Mesodermal cell (in vitro differentiated cells): ENCODE measurements around the gene SLC16A11.

Source experiments
- H3K27ac ChIP-seq: 2 replicates; pipeline ENCODE4 v1.7.0; 2013; ENCODE audit warnings: mild to moderate bottlenecking, low read depth, low read length, moderate library complexity; ENCODE audit not compliant: severe bottlenecking
- H3K36me3 ChIP-seq: 2 replicates; pipeline ENCODE4 v1.7.1; 2013; ENCODE audit warnings: mild to moderate bottlenecking, low read length, moderate library complexity; ENCODE audit not compliant: control insufficient read depth, insufficient read depth
- H3K4me1 ChIP-seq: one replicate; pipeline ENCODE4 v1.7.1; 2013; ENCODE audit warnings: mild to moderate bottlenecking, low read length; ENCODE audit not compliant: insufficient read depth, control insufficient read depth, poor library complexity, severe bottlenecking
- H3K4me3 ChIP-seq: 2 replicates; pipeline ENCODE4 v1.7.0; 2013; ENCODE audit warnings: low read length, control low read depth, mild to moderate bottlenecking; ENCODE audit not compliant: insufficient read depth, poor library complexity, severe bottlenecking; ENCODE audit errors: extremely low read depth
- H3K9me3 ChIP-seq: 2 replicates; pipeline ENCODE4 v1.7.1; 2013; ENCODE audit warnings: mild to moderate bottlenecking, low read length, moderate library complexity; ENCODE audit not compliant: control insufficient read depth
- WGBS, 2 experiments: methylation state at CpG; one replicate each; pipeline ENCODE4 v1.1.5; 2013; ENCODE audit warnings: missing lambda C conversion rate in 2 of 2; ENCODE audit not compliant: insufficient coverage in 2 of 2; 5-methylcytosine and 5-hydroxymethylcytosine counted together

SLC16A11 gene

GRCh38 chr17:7078711-7079110 lies 34.8 kb upstream of the SLC16A11 start:
- H3K36me3 ChIP-seq = no peaks in the 10 kb centered on the region
- no peaks in the 10 kb centered on the region for H3K4me1 ChIP-seq
- 87 to 90% methylated on average over 8 to 10 of the region's 10 CpGs for WGBS, 2 experiments
- H3K4me3 ChIP-seq = no peak overlapping the region
- H3K27ac ChIP-seq = no peak overlapping the region
- H3K9me3 ChIP-seq = no peaks in the 10 kb centered on the region

DNA sequence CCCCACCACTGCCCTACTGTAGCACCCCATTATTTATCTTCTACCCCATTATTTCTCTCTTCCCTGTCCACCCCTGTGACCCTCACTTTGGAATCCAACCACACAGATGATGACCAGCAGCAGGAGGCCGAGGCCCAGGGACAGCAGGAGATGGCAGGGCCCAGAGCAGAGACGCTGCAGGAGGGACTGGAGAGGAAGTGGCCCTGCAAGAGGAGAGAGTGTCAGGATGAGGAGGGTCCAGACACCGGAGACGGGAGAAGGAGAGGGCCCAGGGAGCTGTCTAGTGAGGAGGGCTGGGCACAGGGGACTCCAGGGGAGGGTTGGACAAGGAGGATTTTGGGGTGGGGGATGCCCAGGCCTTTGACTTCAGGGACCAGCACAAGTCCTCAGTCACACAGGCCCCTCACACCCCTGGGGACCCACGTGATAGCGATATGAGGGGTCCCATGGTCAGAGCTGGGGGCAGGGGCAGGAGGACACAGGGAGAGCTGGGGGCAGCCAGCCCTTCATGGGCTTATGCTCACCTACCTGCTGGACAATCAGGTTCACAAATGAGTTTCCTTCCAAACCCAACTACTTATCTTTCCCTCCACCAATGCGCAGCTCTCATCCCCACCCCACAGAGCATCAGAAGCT lies 34.1 kb upstream of the SLC16A11 start:
- no peaks in the 10 kb centered on the region for H3K4me1 ChIP-seq
- no peaks in the 10 kb centered on the region for H3K36me3 ChIP-seq
- WGBS, 2 experiments = 80 to 81% methylated on average over 3 to 6 of the region's 7 CpGs

GRCh38 chr17:7074931-7075330 lies 31.0 kb upstream of the SLC16A11 start:
- Histone ChIP-seq H3K27ac (no peak overlapping the region), H3K4me3 (no peak overlapping the region), H3K36me3 (no peaks in the 10 kb centered on the region), H3K9me3 (no peaks in the 10 kb centered on the region), H3K4me1 (no peaks in the 10 kb centered on the region)
- WGBS, 2 experiments = 89 to 91% methylated on average over 9 to 14 of the region's 14 CpGs

More for the DNA sequence above, 34.1 kb upstream of the SLC16A11 start:
- Histone ChIP-seq H3K9me3 (no peaks in the 10 kb centered on the region), H3K27ac (no peak overlapping the region), H3K4me3 (no peak overlapping the region)

- H3K36me3 ChIP-seq = no peaks in the 10 kb centered on the region
- 88 to 100% methylated on average over 1 of the region's 2 CpGs for WGBS, 2 experiments
- no peak overlapping the region for H3K4me3 ChIP-seq
- H3K9me3 ChIP-seq = peaks cover 8% of the 10 kb centered on the region
- H3K27ac ChIP-seq = no peak overlapping the region
- H3K4me1 ChIP-seq = no peaks in the 10 kb centered on the region
Observed at GRCh38 chr17:7072406-7072805, 28.5 kb upstream of the SLC16A11 start.

GRCh38 chr17:7070712-7071111 lies 26.8 kb upstream of the SLC16A11 start:
- H3K4me1 ChIP-seq = no peaks in the 10 kb centered on the region
- H3K9me3 ChIP-seq = peaks cover 8% of the 10 kb centered on the region
- WGBS, 2 experiments = 90 to 94% methylated on average over 2 to 3 of the region's 3 CpGs
- H3K4me3 ChIP-seq = no peak overlapping the region
- no peak overlapping the region for H3K27ac ChIP-seq
- H3K36me3 ChIP-seq = no peaks in the 10 kb centered on the region

DNA sequence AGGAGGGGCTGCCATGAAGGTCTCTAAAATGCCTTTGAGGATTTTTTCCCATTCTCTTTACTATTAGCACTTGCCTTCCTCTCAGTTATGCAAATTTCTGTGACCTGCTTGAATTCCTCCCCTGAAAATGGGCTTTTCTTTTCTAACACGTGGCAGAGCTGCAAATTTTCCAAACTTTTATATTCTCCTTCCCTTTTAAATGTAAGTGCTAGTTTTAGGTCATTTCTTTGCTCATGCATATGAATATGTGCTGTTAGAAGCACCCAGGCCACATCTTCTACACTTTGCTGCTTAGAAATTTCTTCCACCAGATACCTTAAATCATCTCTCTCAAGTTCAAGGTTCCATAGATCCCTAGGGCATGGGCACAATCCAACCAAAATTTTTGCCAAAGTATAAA lies 24.4 kb upstream of the SLC16A11 start:
- no peak overlapping the region for H3K4me3 ChIP-seq
- no peaks in the 10 kb centered on the region for H3K4me1 ChIP-seq
- WGBS, 2 experiments = no CpG with 5 or more reads among the region's 1 CpG
- H3K27ac ChIP-seq = no peak overlapping the region
- peaks cover 8% of the 10 kb centered on the region for H3K9me3 ChIP-seq
- H3K36me3 ChIP-seq = no peaks in the 10 kb centered on the region

DNA sequence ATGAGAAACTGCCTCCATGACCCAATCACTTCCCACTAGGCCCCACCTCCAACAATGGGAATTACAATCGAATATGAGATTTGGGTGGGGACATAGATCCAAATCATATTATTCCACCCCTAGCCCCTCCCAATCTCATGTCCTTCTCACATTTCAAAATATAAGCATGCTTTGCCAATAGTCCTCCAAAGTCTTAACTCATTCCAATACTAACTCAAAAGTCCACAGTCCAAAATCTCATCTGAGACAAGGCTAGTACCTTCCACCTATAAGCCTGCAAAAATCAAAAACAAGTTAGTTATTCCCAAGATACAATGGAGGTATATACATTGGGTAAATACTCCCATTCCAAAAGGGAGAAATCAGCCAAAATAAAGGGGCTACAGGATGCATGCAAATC lies 23.3 kb upstream of the SLC16A11 start:
- H3K27ac ChIP-seq = no peak overlapping the region
- WGBS, 2 experiments = 83 to 100% methylated on average over 1 of the region's 1 CpG
- no peak overlapping the region for H3K4me3 ChIP-seq
- no peaks in the 10 kb centered on the region for H3K36me3 ChIP-seq
- H3K4me1 ChIP-seq = peaks cover 3% of the 10 kb centered on the region
- peaks cover 8% of the 10 kb centered on the region for H3K9me3 ChIP-seq

GRCh38 chr17:7064261-7064660 lies 20.4 kb upstream of the SLC16A11 start:
- no peaks in the 10 kb centered on the region for H3K36me3 ChIP-seq
- H3K9me3 ChIP-seq = peaks cover 8% of the 10 kb centered on the region
- 83 to 89% methylated on average over 2 to 3 of the region's 4 CpGs for WGBS, 2 experiments
- no peak overlapping the region for H3K4me3 ChIP-seq
- peaks cover 3% of the 10 kb centered on the region for H3K4me1 ChIP-seq
- no peak overlapping the region for H3K27ac ChIP-seq

DNA sequence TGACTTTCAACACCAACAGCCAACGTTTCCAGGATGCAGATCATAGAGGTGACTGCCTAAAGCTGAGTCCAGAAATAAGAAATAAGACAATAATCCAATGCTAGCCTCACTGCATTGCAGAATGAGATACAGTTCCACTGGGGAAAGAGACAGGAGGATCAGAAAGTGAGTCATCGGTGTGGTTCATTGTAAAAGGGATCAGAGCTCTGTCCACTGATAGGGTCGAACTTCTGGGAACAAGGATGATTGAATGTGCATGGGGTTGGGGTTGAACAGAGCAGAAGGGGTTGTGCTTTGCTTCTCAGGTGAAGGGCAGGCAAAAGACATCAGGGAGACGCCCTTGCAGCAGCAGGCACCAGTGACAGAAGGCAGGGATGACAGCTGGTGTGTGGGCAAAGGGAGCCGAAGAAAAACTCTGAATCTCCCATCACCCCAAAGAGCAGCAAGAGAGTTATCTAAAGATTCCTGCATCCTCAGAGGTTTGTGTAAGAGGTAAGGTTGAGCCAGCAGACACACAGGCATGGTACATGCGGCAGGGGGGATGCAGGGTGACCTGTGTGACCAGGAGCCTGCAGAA lies 19.7 kb upstream of the SLC16A11 start:
- peaks cover 8% of the 10 kb centered on the region for H3K9me3 ChIP-seq
- H3K4me3 ChIP-seq = no peak overlapping the region
- WGBS, 2 experiments = 78 to 87% methylated on average over 3 to 4 of the region's 6 CpGs
- no peak overlapping the region for H3K27ac ChIP-seq
- peaks cover 3% of the 10 kb centered on the region for H3K4me1 ChIP-seq
- H3K36me3 ChIP-seq = no peaks in the 10 kb centered on the region

- no peak overlapping the region for H3K4me3 ChIP-seq
- no peak overlapping the region for H3K27ac ChIP-seq
- no peaks in the 10 kb centered on the region for H3K9me3 ChIP-seq
- 80 to 93% methylated on average over 3 to 4 of the region's 6 CpGs for WGBS, 2 experiments
- no peaks in the 10 kb centered on the region for H3K36me3 ChIP-seq
- H3K4me1 ChIP-seq = peaks cover 3% of the 10 kb centered on the region
Observed at GRCh38 chr17:7060165-7060891, 16.4 kb upstream of the SLC16A11 start.
